ENCODE measurements around the gene LRRTM4.
"Not testable (repeated sequence)": the region's sequence is repeated elsewhere in the genome, so short reads cannot be mapped to it uniquely, and the experiment has no call there.

LRRTM4 gene

DNA sequence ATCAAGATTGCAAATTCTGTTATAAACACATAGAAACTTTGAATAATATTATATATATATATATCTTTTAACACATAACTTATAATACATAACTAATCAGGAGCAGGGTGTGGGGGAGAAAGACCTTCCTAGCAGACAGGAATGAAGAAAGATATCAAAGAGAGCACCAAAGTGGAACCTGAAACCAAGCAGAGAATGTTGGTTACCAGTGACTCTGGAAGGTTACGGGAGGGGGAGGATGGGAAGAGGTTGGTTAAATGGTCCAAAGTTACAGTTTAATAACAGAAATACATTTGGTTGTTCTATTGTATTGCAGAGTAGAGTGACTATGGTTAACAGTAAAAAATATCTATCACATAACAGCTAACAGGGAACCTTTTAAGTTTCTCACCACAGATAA is 366.7 kb downstream of the LRRTM4 start:
- no peak for DNase-seq

GRCh38 chr2:77149565-77149964 is 372.6 kb downstream of the LRRTM4 start:
- DNase-seq, result no peak

- no peak for DNase-seq
Measured at GRCh38 chr2:77147153-77147552, 375.0 kb downstream of the LRRTM4 start.

- DNase-seq, result no peak
Measured at GRCh38 chr2:77144772-77145171, 377.4 kb downstream of the LRRTM4 start.

- DNase-seq, result no peak
Measured at GRCh38 chr2:77142141-77142540, 380.0 kb downstream of the LRRTM4 start.

GRCh38 chr2:77128479-77128878 is 393.7 kb downstream of the LRRTM4 start:
- not testable (repeated sequence) for DNase-seq

GRCh38 chr2:77127345-77127744 is 394.8 kb downstream of the LRRTM4 start:
- DNase-seq, result no peak

- no peak for DNase-seq
Measured at GRCh38 chr2:77121518-77121917, 400.7 kb downstream of the LRRTM4 start.

- DNase-seq, result no peak
Measured at GRCh38 chr2:77119333-77119732, 402.8 kb downstream of the LRRTM4 start.

GRCh38 chr2:77108915-77109314 is 413.3 kb downstream of the LRRTM4 start:
- DNase-seq, result no peak

DNA sequence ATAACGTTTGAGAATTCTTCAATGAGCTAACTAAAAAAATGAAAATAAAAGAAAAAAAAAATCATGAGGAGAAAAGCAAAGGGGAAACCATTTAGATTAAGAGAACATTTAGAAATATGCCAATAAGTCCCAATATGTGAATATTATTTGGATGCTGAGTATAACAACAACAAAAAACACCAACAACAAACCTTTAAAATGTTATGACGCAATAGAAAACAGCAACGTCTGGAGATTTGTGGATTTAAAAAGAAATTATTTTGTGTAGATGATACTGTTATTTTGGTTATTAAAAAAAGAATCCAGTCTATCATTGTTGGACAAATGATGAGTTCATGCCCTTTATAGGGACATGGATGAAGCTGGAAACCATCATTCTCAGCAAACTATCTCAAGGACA is 417.2 kb downstream of the LRRTM4 start:
- DNase-seq, result no peak

- no peak for DNase-seq
Measured at GRCh38 chr2:77104554-77104953, 417.6 kb downstream of the LRRTM4 start.

GRCh38 chr2:77102927-77103326 is 419.2 kb downstream of the LRRTM4 start:
- DNase-seq, result no peak

DNA sequence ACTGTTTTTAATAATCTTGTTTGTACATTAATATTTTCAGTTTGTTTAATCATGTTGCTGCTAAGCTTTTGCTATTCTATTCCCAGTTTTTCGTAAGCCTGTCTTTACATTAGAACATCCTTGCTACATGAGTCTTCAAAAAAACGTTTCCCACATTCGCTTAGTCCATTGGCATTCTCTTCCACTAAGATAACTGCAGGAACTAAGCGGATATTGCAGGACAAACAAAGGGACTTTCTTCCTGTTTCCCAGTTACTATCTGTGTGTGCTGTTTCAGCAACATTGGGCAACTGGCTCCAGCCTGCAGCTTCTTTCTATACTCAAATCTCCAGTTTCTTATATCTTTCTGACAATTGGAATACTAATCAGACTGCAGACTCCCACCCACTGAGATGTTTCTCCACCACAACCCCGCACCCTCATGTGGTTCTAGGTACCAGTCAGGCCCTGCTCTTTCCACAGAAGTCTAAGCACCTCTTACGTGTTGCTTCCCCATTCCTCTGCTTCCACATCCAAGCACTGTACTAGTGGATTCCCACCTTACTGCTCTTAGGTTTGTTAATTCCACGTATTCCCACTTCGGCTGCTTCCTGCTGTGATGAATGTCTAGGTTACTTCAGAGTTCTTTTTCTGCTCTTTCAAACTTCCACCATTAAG is 420.3 kb downstream of the LRRTM4 start:
- DNase-seq, result no peak

DNA sequence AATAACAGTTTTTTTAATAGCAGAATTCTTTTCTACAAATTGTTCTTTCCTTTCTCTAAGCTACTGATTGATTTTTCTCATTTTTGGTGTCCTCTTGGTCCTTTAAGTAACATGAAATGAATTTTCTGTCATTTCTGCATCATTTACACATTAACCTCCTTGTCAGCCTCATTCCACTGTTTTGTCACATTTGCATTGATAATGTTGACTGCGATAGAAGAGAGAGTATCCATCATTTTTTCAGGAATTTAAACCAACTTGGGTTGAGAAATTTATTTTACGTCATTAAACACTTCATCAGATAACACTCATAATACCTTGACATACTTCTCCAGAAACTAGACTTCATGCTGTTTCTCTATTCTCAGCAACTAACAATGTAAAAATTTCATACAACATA is 422.2 kb downstream of the LRRTM4 start:
- DNase-seq, result no peak

GRCh38 chr2:77095525-77095924 is 426.7 kb downstream of the LRRTM4 start:
- DNase-seq, result not testable (repeated sequence)

GRCh38 chr2:77095096-77095495 is 427.1 kb downstream of the LRRTM4 start:
- DNase-seq, result no peak

DNA sequence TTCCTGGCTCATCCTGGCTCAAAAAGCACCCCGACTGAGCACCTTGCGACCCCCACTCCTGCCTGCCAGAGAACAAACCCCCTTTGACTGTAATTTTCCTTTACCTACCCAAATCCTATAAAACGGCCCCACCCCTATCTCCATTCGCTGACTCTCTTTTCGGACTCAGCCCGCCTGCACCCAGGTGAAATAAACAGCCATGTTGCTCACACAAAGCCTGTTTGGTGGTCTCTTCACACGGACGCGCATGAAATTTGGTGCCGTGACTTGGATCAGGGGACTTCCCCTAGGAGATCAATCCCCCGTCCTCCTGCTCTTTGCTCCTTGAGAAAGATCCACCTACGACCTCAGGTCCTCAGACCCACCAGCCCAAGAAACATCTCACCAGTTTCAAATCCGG is 433.8 kb downstream of the LRRTM4 start:
- not testable (repeated sequence) for DNase-seq

- no peak for DNase-seq
Measured at GRCh38 chr2:77087987-77088414, 434.2 kb downstream of the LRRTM4 start.

DNA sequence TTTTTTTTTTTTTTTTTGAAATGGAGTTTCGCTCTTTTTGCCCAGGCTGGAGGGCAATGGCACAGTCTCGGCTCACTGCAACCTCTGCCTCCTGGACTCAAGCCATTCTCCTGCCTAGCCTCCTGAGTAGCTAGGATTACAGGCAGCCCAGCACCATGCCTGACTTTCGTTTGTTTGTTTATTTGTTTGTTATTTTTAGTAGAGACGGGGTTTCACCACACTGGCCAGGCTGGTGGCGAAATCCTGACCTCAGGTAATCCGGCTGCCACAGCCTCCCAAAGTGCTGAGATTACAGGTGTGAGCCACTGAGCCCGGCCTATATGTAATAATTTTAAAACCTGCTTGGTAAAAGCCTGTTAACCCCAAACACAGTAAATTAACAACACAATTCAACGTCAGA is 435.7 kb downstream of the LRRTM4 start:
- no peak for DNase-seq

DNA sequence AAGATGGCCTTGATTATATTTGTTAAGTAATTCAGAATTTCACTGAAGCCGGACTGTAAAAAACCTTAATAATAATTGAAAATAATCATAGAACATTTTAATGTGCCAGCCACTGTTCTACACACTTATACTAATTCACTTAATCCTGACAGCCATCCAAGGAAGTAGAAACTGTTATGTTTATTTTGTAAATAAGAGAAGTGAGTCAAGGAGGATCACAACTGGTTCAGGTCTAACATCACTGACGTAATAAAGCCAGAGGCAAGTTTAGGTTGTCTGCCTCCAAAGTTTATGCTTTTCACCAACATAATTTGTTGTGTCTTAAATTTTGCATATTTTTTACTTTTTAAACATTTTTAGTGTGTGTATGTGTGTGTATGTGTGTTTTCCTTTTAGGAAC is 436.1 kb downstream of the LRRTM4 start:
- no peak for DNase-seq

- no peak for DNase-seq
Measured at GRCh38 chr2:77085561-77085960, 436.6 kb downstream of the LRRTM4 start.

DNA sequence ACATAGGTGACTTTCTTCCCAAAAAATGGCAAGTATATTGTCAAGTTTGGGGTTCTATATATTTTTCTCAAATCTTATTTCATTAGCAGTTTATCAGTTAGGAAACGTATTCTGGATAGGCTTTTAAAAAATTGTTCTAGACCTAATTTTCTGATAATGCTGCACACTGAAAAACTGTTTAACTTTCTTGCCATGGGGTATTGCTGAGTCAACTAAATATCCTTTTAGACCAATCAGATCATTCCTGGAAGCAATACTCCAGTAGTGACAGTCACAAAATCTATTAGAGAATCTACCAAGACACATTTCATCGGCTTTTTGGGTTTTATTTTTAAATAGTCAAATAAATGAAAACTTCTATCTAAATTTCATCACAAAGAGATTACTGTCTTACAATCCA is 440.6 kb downstream of the LRRTM4 start:
- DNase-seq, result no peak

GRCh38 chr2:77064324-77064723 is 457.9 kb downstream of the LRRTM4 start:
- DNase-seq, result no peak

DNA sequence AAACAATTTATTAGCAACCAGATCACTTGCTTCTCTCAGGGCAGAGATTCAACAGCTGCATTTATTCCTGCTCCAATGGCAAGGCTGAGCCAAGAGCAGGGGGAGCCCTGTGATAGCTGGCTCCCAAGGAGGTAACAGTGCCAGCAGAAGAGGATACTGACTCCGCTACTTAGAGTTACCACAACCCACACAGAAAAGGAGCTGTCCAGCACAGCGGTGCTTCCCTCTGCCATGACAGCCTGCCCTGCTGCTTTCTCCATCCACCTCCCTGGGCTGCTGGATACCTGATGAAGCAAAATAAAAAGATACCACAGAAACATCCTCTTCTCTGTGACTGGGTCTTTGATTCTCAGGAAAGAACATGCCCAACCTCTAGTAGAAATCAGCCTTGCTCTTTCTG is 467.2 kb downstream of the LRRTM4 start:
- no peak for DNase-seq

Measured in CD4-positive, alpha-beta T cell treated with Interleukin-17A for 4 hours (primary cell).